ENCODE measurements around the gene TRPV5. TPM values are rescaled to one million over a fixed set of nuclear protein-coding genes. Genes with fewer than 3 reads are reported as not detected.
A peak's percentile ranks its signal among the peaks of the same experiment; 100 is the strongest.

The TRPV5 gene
- total RNA-seq, 1 donor from 2014 or later = not detected

- H3K36me3 Mint-ChIP-seq (ENCODE audit: low read depth) = no peaks in the 10 kb centered on the region
Measured at GRCh38 chr7:142873871-142874270, 59.7 kb downstream of the TRPV5 start.

GRCh38 chr7:142873281-142873784, 60.2 kb downstream of the TRPV5 start:
- no peak for DNase-seq (ENCODE audit: low spot score)
- no peak overlapping the region for H3K4me3 Mint-ChIP-seq (ENCODE audit: unreplicated experiment)
- no peaks in the 10 kb centered on the region for H3K9me3 Mint-ChIP-seq (ENCODE audit: low read depth)
- H3K27ac Mint-ChIP-seq (ENCODE audit: unreplicated experiment) = no peak overlapping the region
- H3K4me1 Mint-ChIP-seq (ENCODE audit: low read depth) = no peaks in the 10 kb centered on the region
- TF ChIP-seq CTCF (IDR thresholded peaks at IDR 0.05) = peak; percentile 36
- H3K27me3 Mint-ChIP-seq (ENCODE audit: low read depth) = peaks cover 3% of the 10 kb centered on the region
- no peaks in the 10 kb centered on the region for H3K36me3 Mint-ChIP-seq (ENCODE audit: low read depth)

More at GRCh38 chr7:142873871-142874270, 59.7 kb downstream of the TRPV5 start:
- H3K4me1 Mint-ChIP-seq (ENCODE audit: low read depth) = no peaks in the 10 kb centered on the region
- DNase-seq (ENCODE audit: low spot score) = no peak
- no peak overlapping the region for H3K27ac Mint-ChIP-seq (ENCODE audit: unreplicated experiment)
- H3K27me3 Mint-ChIP-seq (ENCODE audit: low read depth) = peaks cover 3% of the 10 kb centered on the region
- no peaks in the 10 kb centered on the region for H3K9me3 Mint-ChIP-seq (ENCODE audit: low read depth)
- no peak overlapping the region for H3K4me3 Mint-ChIP-seq (ENCODE audit: unreplicated experiment)
- no peak for TF ChIP-seq CTCF (IDR thresholded peaks at IDR 0.05)

- no peak for DNase-seq (ENCODE audit: low spot score)
Measured at GRCh38 chr7:142872106-142872675, 61.4 kb downstream of the TRPV5 start.

GRCh38 chr7:142871260-142872105, 62.1 kb downstream of the TRPV5 start:
- no peak for TF ChIP-seq CTCF (IDR thresholded peaks at IDR 0.05)
- H3K4me3 Mint-ChIP-seq (ENCODE audit: unreplicated experiment) = no peak overlapping the region
- no peaks in the 10 kb centered on the region for H3K9me3 Mint-ChIP-seq (ENCODE audit: low read depth)
- H3K36me3 Mint-ChIP-seq (ENCODE audit: low read depth) = no peaks in the 10 kb centered on the region
- no peaks in the 10 kb centered on the region for H3K4me1 Mint-ChIP-seq (ENCODE audit: low read depth)
- H3K27ac Mint-ChIP-seq (ENCODE audit: unreplicated experiment) = no peak overlapping the region
- H3K27me3 Mint-ChIP-seq (ENCODE audit: low read depth) = peaks cover 2% of the 10 kb centered on the region
- DNase-seq (ENCODE audit: low spot score) = no peak

More at GRCh38 chr7:142872106-142872675, 61.4 kb downstream of the TRPV5 start:
- Mint-ChIP-seq H3K27ac (ENCODE audit: unreplicated experiment) (no peak overlapping the region), H3K9me3 (ENCODE audit: low read depth) (no peaks in the 10 kb centered on the region), H3K27me3 (ENCODE audit: low read depth) (peaks cover 2% of the 10 kb centered on the region), H3K4me1 (ENCODE audit: low read depth) (no peaks in the 10 kb centered on the region), H3K4me3 (ENCODE audit: unreplicated experiment) (no peak overlapping the region), H3K36me3 (ENCODE audit: low read depth) (no peaks in the 10 kb centered on the region)
- TF ChIP-seq CTCF (IDR thresholded peaks at IDR 0.05) = no peak

GRCh38 chr7:142870566-142871259, 62.8 kb downstream of the TRPV5 start:
- no peak overlapping the region for H3K4me3 Mint-ChIP-seq (ENCODE audit: unreplicated experiment)
- peaks cover 5% of the 10 kb centered on the region for H3K27me3 Mint-ChIP-seq (ENCODE audit: low read depth)
- H3K27ac Mint-ChIP-seq (ENCODE audit: unreplicated experiment) = no peak overlapping the region
- H3K36me3 Mint-ChIP-seq (ENCODE audit: low read depth) = no peaks in the 10 kb centered on the region
- H3K9me3 Mint-ChIP-seq (ENCODE audit: low read depth) = no peaks in the 10 kb centered on the region
- H3K4me1 Mint-ChIP-seq (ENCODE audit: low read depth) = no peaks in the 10 kb centered on the region
- TF ChIP-seq CTCF (IDR thresholded peaks at IDR 0.05) = no peak
- DNase-seq (ENCODE audit: low spot score) = peak; percentile 76
